K562 (cell line): ENCODE data around the gene ZBTB33. TPM values are rescaled to one million over a fixed set of nuclear protein-coding genes. Genes with fewer than 3 reads are reported as not detected.

ENCODE experiments used
- BDP1 ChIP-seq: IDR thresholded peaks from 3 replicates; pipeline ENCODE4 v1.6.1; 2011; ENCODE audit not compliant: insufficient read length, insufficient read depth
- CHAMP1 ChIP-seq: fragments of 450-650 bp; IDR thresholded peaks from 2 replicates; pipeline ENCODE4 v1.6.1; 2016; ENCODE audit warnings: mild to moderate bottlenecking
- CREB1 ChIP-seq, 2 experiments: sonication (generic) in 1 of 2; formaldehyde crosslinking in 1 of 2; IDR thresholded peaks; 2 replicates each; pipeline versions ENCODE4 v1.6.1 to v1.8.0; 2012 to 2022; ENCODE audit warnings: inconsistent platforms in 1 of 2, mild to moderate bottlenecking in 1 of 2, missing genetic modification reagents in 1 of 2, moderate library complexity in 1 of 2
- E2F1 ChIP-seq: sonication (generic); formaldehyde crosslinking; IDR thresholded peaks from 2 replicates; pipeline ENCODE4 v1.8.1; 2023; ENCODE audit warnings: mild to moderate bottlenecking, missing genetic modification reagents, moderate library complexity
- EP300 ChIP-seq: IDR thresholded peaks from 2 replicates; pipeline ENCODE4 v1.6.1; 2012; ENCODE audit warnings: low read length, improper control_type of control experiment
- ETV5 ChIP-seq: sonication (generic); formaldehyde crosslinking; IDR thresholded peaks from 2 replicates; pipeline ENCODE4 v1.4.0; 2020; ENCODE audit warnings: low read depth, mild to moderate bottlenecking, missing genetic modification reagents
- HLTF ChIP-seq: fragments of 450-650 bp; IDR thresholded peaks from 2 replicates; pipeline ENCODE4 v1.6.1; 2016
- HMGN3 ChIP-seq: IDR thresholded peaks from 2 replicates; pipeline ENCODE4 v1.6.1; 2011; ENCODE audit warnings: borderline replicate concordance, low read depth, mild to moderate bottlenecking, mixed read lengths, low read length; ENCODE audit not compliant: insufficient read length; ENCODE audit errors: extremely low read depth
- JUND ChIP-seq, 2 experiments: IDR thresholded peaks; 2 replicates in 1 of 2; 3 replicates in 1 of 2; pipeline ENCODE4 v1.6.1; 2011; ENCODE audit warnings: borderline replicate concordance in 2 of 2, low read depth in 2 of 2, low read length in 2 of 2, improper control_type of control experiment in 1 of 2, missing biosample characterization in 1 of 2, missing genetic modification characterization in 1 of 2, missing genetic modification reagents in 1 of 2
- KAT2B ChIP-seq: IDR thresholded peaks from one replicate; pipeline ENCODE4 v1.6.1; 2012; ENCODE audit warnings: low read depth, mild to moderate bottlenecking, control low read depth, inconsistent platforms, low read length, moderate library complexity
- KDM4B ChIP-seq, 2 experiments: fragments of 450-650 bp in 1 of 2; sonication (generic) in 1 of 2; IDR thresholded peaks; 2 replicates each; pipeline ENCODE4 v1.6.1; 2016 to 2017; ENCODE audit warnings: borderline replicate concordance in 2 of 2, antibody characterized with exemption in 1 of 2, low read depth in 1 of 2, mild to moderate bottlenecking in 1 of 2
- MCM2 ChIP-seq: fragments of 450-650 bp; IDR thresholded peaks from 2 replicates; pipeline ENCODE4 v1.6.1; 2017; ENCODE audit warnings: low read depth, mild to moderate bottlenecking
- NFRKB ChIP-seq: fragments of 450-650 bp; IDR thresholded peaks from 2 replicates; pipeline ENCODE4 v1.6.1; 2016; ENCODE audit warnings: low read depth
- NR2F6 ChIP-seq: fragments of 450-650 bp; formaldehyde crosslinking; IDR thresholded peaks from 2 replicates; pipeline ENCODE4 v1.4.0; 2020; ENCODE audit warnings: mild to moderate bottlenecking
- PHTF2 ChIP-seq: fragments of 250-450 bp; sonication (Bioruptor Pico); IDR thresholded peaks from 2 replicates; pipeline ENCODE4 v1.5.0; 2021; ENCODE audit warnings: mild to moderate bottlenecking
- SPI1 ChIP-seq: IDR thresholded peaks from 2 replicates; pipeline ENCODE4 v1.6.1; 2011; ENCODE audit warnings: low read depth, low read length, control low read depth, borderline replicate concordance
- STAT5B ChIP-seq: fragments of 250-450 bp; sonication (Bioruptor Pico); IDR thresholded peaks from 2 replicates; pipeline ENCODE4 v1.8.0; 2021; ENCODE audit warnings: mild to moderate bottlenecking, inconsistent platforms
- TRIM28 ChIP-seq: fragments of 450-650 bp; IDR thresholded peaks from 2 replicates; pipeline ENCODE4 v1.6.1; 2017
- USF1 ChIP-seq: sonication (generic); formaldehyde crosslinking; IDR thresholded peaks from 2 replicates; pipeline ENCODE4 v1.9.0; 2022; ENCODE audit warnings: mild to moderate bottlenecking, missing genetic modification reagents
- VEZF1 ChIP-seq: fragments of 200-800 bp; sonication (Bioruptor generic); IDR thresholded peaks from 2 replicates; pipeline ENCODE4 v1.6.1; 2017; ENCODE audit warnings: missing genetic modification characterization, missing compliant biosample characterization
- ZNF165 ChIP-seq: fragments of 250-450 bp; sonication (Bioruptor Pico); IDR thresholded peaks from 2 replicates; pipeline ENCODE4 v1.4.0; 2020; ENCODE audit warnings: borderline replicate concordance
- ZNF23 ChIP-seq: fragments of 250-450 bp; sonication (Bioruptor Pico); IDR thresholded peaks from 2 replicates; pipeline ENCODE4 v1.4.0; 2020; ENCODE audit warnings: mild to moderate bottlenecking
- ZNF41 ChIP-seq: fragments of 250-450 bp; sonication (Bioruptor Pico); conservative IDR thresholded peaks from 2 replicates; pipeline ENCODE4 v1.4.0; 2020; ENCODE audit warnings: mild to moderate bottlenecking
- ZNF830 ChIP-seq: fragments of 250-450 bp; sonication (Bioruptor Pico); IDR thresholded peaks from 2 replicates; pipeline ENCODE4 v1.5.0; 2021; ENCODE audit warnings: mild to moderate bottlenecking
- polyA plus RNA-seq, 8 experiments: library from polyadenylated mRNA; depleted of rRNA in 4 of 8; stranded (reverse) in 5 of 8; unstranded in 3 of 8; fragments of >200 nt; fragmentation: Nextera tagmentation in 2 of 8; fragmentation: Illumina TruSeq in 1 of 8; extraction: Ambion mirVana in 2 of 8; extraction: Trizol in 1 of 8; gene quantifications; 2 replicates each; pipeline versions ENCODE4 v1.2.1 to v1.2.3, GENCODE V29; 2011 to 2014; ENCODE audit warnings: inconsistent platforms in 1 of 8, missing spikeins in 1 of 8
- total RNA-seq, 7 experiments: library from RNA; depleted of rRNA in 6 of 7; stranded (reverse); fragments of >200 nt in 6 of 7; fragmentation: Illumina TruSeq in 2 of 7; extraction: Trizol in 2 of 7; gene quantifications; 2 replicates each; pipeline versions ENCODE4 v1.2.1 to v1.2.3, GENCODE V29; 2011 to 2021; ENCODE audit warnings: low replicate concordance in 1 of 7

Gene ZBTB33
- total and polyA plus RNA-seq, 9 of the 15 experiments (the other 6 are each of a cell fraction or from before 2014, with no cell fraction given), result 5.6 to 29.8 (median 15.6) TPM

GRCh38 chrX:120250522-120251271 is at the start of gene ZBTB33 (continued):
- TF ChIP-seq JUND (IDR thresholded peaks at IDR 0.05; ENCODE audit: borderline replicate concordance, low read depth, low read length), result no peak
- peak; percentile 31; the same call in 1 of the 3 replicates for TF ChIP-seq JUND (tag; IDR thresholded peaks at IDR 0.05; ENCODE audit: borderline replicate concordance, low read depth, low read length)
- no peak for TF ChIP-seq KDM4B (IDR thresholded peaks at IDR 0.05; ENCODE audit: borderline replicate concordance in 2 of 2, low read depth in 1 of 2)
- no peak for TF ChIP-seq NR2F6 (CRISPR knock-in tag)
- no peak for TF ChIP-seq BDP1
- peak; percentile 72 for TF ChIP-seq ETV5 (CRISPR knock-in tag)
- peak; percentile 48 for TF ChIP-seq VEZF1 (CRISPR knock-in tag)
- peak; percentile 68 for TF ChIP-seq KAT2B
- TF ChIP-seq MCM2, result no peak
- TF ChIP-seq STAT5B (CRISPR knock-in tag), result no peak
- TF ChIP-seq E2F1 (CRISPR knock-in tag), result peak; percentile 53; the same call in 1 of the 2 replicates
- TF ChIP-seq EP300, result no peak
- TF ChIP-seq HMGN3, result peak; percentile 36
- no peak for TF ChIP-seq HLTF
- no peak for TF ChIP-seq SPI1
- TF ChIP-seq ZNF830 (CRISPR knock-in tag), result no peak
- TF ChIP-seq CHAMP1, result no peak
- TF ChIP-seq ZNF165 (CRISPR knock-in tag), result no peak
- no peak for TF ChIP-seq PHTF2
- TF ChIP-seq USF1 (CRISPR knock-in tag), result no peak
- TF ChIP-seq ZNF41 (CRISPR knock-in tag), result no peak
- TF ChIP-seq CREB1 (IDR thresholded peaks at IDR 0.05), result peak; percentile 71
- peak; percentile 83 for TF ChIP-seq CREB1 (CRISPR knock-in tag; IDR thresholded peaks at IDR 0.05)
- TF ChIP-seq TRIM28, result no peak
- no peak for TF ChIP-seq NFRKB
- no peak for TF ChIP-seq ZNF23 (CRISPR knock-in tag)
